HG02943 (cell line): ENCODE results near the gene DENND4B.

ENCODE experiments used
- ATAC-seq: cut with Tn5 transposase; IDR thresholded peaks from one replicate; pipeline ENCODE4 v1.9.1; 2021; ENCODE audit warnings: mild to moderate bottlenecking, low read depth, moderate library complexity; ENCODE audit not compliant: unreplicated experiment

Gene DENND4B

DNA sequence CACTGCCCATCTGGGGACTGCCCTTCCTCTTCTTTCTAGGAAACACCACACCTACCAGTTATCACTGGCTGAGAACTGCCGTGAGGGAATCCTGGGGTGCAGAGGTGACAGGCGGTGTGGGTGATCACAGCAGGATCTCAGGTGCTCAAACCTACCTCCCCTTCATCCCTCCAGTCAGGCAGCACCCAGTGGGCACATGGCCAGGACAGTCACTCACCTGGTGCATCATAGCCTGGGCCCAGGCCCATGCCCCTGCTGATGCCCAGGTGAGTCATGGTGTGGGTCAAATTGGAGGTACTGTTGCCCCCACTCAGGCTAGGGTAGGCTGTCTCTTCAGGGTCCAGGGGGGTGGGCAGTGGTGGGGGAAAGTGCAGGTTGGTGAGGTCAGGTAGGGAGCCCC, 5.3 kb upstream of the DENND4B start:
- ATAC-seq, result no peak

- ATAC-seq, result no peak
Measured at GRCh38 chr1:153951183-153951582, 4.7 kb upstream of the DENND4B start.

- peak; percentile 64 for ATAC-seq
Measured at GRCh38 chr1:153945795-153946621, 510 bp downstream of the DENND4B start.

- no peak for ATAC-seq
Measured at GRCh38 chr1:153945131-153945794, 1.3 kb downstream of the DENND4B start.

GRCh38 chr1:153944827-153945117, 1.7 kb downstream of the DENND4B start:
- ATAC-seq, result no peak

GRCh38 chr1:153944005-153944826, 2.3 kb downstream of the DENND4B start:
- no peak for ATAC-seq

DNA sequence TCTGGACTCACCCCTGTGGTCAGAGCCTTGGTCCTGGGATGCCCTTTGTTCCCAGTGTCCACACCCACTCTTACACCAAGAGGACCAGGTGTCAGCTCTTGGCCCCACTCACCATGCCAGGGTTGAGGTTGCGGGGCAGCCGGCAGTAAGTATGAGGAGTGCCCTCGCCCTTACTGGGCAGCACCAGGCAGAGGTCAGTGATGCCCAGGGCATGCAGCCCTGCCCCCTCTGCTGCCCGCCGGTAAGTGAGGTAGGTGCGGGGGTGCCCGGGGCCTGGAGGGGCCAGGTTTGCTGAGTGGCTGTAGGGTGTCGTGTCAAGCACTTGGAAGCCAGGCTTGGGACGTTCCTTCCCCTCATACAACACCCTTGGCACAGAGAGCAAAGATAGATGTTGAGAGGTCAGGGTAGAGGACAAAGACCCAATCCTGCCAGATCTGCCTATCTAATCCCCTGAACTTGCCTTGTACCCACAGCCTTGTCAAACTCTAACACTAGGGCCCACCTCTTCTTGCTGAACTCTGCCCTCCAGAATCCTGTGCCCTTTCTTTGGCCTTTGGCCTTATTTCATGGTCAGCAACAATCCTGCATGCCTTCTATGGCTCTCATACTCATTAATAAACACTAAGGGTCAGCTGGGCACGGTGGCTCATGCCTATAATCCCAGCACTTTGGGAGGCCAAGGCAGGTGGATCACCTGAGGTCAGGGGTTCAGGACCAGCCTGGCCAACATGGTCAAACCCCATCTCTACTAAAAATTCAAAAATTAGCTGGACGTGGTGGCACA, 3.6 kb downstream of the DENND4B start:
- no peak for ATAC-seq

DNA sequence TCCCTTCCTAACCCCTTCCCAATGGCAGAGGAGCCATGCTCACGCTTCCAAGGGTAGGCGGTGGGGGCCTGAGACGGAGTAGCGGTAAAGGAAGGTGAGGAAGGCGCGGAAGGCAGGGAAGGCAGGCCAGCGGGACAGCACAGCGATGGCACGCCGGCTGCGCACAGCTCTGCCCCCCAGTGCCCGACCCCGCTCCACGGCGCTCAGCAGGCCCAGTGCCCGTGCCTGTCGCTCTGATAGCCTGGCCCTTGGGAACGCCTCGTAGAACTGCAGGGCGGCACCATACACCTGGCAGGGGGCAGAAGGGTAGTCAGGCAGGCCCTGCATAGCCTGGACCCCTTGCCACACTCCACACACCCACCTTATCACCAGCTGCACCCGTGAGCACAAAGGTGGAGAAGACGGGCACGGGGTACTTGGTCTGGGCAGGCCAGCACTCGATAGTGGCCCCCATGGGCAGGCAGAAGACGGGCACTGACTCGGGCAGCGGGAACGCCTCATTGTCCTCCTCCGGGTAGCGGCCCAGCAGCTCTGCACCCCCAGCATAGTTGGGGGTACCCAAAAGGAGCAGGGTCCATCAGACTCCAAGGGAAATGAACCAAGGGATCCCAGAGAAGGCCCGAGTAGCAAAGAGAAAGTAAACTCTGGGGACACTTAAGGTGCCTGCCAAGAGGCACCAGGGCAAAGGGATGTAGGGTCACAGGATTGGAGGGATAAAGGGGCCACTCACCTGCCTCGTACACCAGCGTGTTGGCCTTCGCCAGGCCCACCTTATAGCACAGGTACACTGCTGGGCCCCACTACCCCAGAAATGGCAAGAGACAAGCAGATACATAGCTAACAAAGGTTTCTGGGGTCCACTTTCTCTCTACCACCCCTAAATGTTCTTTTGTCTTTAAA, 4.4 kb downstream of the DENND4B start:
- ATAC-seq, result no peak

DNA sequence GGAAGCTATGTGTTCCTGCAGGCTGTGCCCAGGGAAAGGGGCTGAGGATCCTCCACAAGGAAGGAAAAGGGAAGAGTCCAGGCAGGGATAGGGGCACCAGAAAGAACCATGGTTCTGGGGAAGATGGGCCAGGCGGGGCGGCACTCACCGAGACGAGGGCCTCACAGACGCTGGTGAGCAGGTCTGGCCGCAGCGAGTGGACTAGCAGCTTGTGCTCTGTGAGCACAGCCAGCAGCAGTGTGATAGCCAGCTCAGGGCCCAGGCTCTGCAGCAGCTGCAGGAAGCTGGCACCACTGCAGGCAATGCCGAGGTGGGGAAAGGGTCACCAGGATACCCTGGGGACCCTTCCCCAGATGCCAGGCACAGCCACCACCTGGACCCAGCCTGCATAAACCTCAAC, 5.8 kb downstream of the DENND4B start:
- no peak for ATAC-seq

GRCh38 chr1:153939476-153939875, 7.0 kb downstream of the DENND4B start:
- no peak for ATAC-seq

DNA sequence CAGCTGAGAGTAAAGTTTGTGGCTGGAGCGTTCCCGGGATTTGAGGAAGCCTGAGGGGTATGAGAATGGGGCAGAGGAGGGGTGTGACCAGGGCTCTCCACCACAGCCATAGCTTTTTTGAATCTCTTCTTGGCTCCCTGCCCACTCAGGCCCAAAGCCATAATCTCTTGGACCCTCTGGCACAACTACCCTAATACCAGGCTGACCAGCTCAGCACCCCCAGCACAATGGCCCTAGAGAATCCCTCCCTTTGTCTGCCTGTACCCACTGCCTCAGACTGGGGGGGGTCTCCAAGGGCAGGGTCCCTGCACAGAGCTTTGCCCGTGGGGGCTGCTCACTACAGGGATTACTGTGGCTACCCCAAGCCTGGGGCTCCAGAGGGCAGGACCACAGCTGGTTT, 7.5 kb downstream of the DENND4B start:
- no peak for ATAC-seq

- ATAC-seq, result no peak
Measured at GRCh38 chr1:153937331-153937730, 9.2 kb downstream of the DENND4B start.

DNA sequence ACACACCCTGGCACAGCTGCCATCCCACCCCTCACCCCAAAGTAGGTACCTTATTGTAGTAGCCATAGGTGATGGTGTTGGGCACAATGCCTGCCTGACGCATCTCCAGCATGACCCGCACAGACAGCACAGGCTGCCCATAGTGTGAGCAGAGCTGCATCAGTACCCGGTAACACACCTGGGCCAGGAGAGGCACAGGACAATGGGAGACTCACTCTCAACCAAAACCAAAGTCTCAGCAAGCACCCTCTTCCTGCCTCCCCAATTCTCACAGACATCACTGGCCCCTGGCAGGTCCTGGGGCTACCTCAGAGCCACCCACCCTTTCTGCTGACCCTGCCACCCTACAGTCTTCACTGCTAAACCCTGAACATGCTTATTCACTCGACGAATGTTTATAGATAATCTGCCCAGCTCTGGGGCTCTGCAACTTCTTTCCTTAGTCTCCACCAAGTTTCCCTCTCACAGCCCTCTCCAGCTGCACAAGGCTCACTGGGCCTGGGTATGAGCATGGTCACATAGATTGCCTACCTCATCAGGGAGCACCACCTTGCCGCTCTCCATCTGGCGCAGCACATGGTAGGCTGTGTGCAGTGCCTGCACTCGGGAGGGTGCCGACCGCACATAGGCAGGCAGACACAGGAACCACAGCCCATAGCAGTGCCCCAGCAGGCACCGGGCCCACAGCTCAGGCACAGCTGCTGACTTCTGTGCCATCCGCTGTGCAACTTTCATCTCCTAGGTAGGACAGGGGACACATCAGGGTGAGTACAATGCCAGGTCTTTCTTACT, 10.3 kb downstream of the DENND4B start:
- no peak for ATAC-seq

- ATAC-seq, result no peak
Measured at GRCh38 chr1:153934746-153935145, 11.8 kb downstream of the DENND4B start.

- no peak for ATAC-seq
Measured at GRCh38 chr1:153933955-153934354, 12.6 kb downstream of the DENND4B start.

GRCh38 chr1:153933430-153933829, 13.1 kb downstream of the DENND4B start:
- no peak for ATAC-seq

DNA sequence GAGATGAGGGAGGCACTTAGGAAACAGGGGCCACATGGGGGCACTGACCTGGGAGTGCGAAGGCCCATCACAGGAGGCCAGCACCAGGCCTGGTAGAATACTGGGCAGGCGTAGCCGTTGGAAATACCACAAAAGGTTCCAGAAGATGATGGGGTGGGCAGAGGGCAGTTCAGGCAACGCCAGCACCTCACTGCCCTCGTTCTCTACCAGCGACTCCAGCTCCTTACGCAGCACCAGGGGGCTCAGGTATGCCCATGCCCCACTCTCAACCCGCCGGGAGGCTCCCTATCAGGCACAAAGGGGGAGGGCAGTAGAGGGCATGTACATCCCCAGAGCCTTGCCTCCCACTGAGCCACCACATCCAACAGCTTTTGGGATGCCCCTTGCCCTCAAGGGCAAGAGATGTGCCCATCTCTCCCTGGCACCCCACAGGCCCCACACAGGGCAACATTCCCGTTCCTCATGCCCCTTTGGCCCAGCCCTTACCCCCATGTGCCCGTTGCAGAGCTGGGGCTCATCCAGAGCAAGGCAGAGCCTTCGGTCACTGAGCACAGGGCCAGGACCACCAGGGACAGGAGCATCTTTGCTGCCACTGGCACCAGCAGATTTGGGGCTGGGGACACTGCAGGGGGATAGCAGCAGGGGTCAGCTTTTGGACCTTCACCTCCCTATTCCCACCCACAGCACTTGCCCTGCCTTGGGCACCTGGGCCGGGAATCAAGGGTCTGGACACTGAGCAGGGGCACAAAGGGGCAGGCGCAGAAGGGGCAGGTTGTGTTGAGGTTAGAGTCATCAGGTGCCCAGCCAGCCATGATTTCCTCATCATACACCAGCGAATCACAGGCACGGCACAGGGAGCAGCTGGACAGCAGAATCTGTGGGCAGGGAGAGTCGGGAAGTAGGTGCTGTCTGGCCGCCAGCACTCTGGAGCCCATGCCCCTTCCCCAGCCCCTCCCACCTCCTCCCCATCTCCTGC, 14.1 kb downstream of the DENND4B start:
- no peak for ATAC-seq
